ENCODE results near the gene MRPL58.

The MRPL58 gene

GRCh38 chr17:74998783-74999182, 13.7 kb upstream of the MRPL58 start:
- no peaks in the 10 kb centered on the region for H3K79me2 ChIP-seq (ENCODE audit: insufficient read depth, low read length)
- no peaks in the 10 kb centered on the region for H4K20me1 ChIP-seq (ENCODE audit: insufficient read depth, low read length, poor library complexity, severe bottlenecking)
- no peaks in the 10 kb centered on the region for H3F3A ChIP-seq (ENCODE audit: low read depth)
- H3K9ac ChIP-seq (ENCODE audit: low read depth, low read length, poor library complexity, severe bottlenecking): no peak overlapping the region
- no peaks in the 10 kb centered on the region for H3K36me3 ChIP-seq (ENCODE audit: insufficient read depth, low read length)
- no peak overlapping the region for H2AFZ ChIP-seq (ENCODE audit: low read length)
- no peaks in the 10 kb centered on the region for H3K4me1 ChIP-seq (ENCODE audit: insufficient read depth, low read length, poor library complexity, severe bottlenecking)
- no peak overlapping the region for H3K4me3 ChIP-seq (ENCODE audit: low read length, poor library complexity, severe bottlenecking)
- TF ChIP-seq EZH2phosphoT487 (IDR thresholded peaks at IDR 0.05; ENCODE audit: borderline replicate concordance): no peak
- TF ChIP-seq CTCF (conservative IDR thresholded peaks at IDR 0.05; ENCODE audit: low read length): no peak
- H3K9me2 ChIP-seq (replicated peaks; ENCODE audit: low read depth, low read length): no peaks in the 10 kb centered on the region
- no peaks in the 10 kb centered on the region for H3K27me3 ChIP-seq (ENCODE audit: insufficient read depth, low read length, poor library complexity, severe bottlenecking)
- no peaks in the 10 kb centered on the region for H3K9me3 ChIP-seq (ENCODE audit: insufficient read depth, low read depth, low read length)
- no peak overlapping the region for H3K4me2 ChIP-seq (ENCODE audit: low read depth, low read length, poor library complexity, severe bottlenecking)

- H3K9me3 ChIP-seq (ENCODE audit: insufficient read depth, low read depth, low read length): no peaks in the 10 kb centered on the region
- H3K4me2 ChIP-seq (ENCODE audit: low read depth, low read length, poor library complexity, severe bottlenecking): no peak overlapping the region
- no peak overlapping the region for H3K4me3 ChIP-seq (ENCODE audit: low read length, poor library complexity, severe bottlenecking)
- H3K27me3 ChIP-seq (ENCODE audit: insufficient read depth, low read length, poor library complexity, severe bottlenecking): no peaks in the 10 kb centered on the region
- no peaks in the 10 kb centered on the region for H4K20me1 ChIP-seq (ENCODE audit: insufficient read depth, low read length, poor library complexity, severe bottlenecking)
- TF ChIP-seq EZH2phosphoT487 (IDR thresholded peaks at IDR 0.05; ENCODE audit: borderline replicate concordance) (no peak), CTCF (conservative IDR thresholded peaks at IDR 0.05; ENCODE audit: low read length) (no peak)
- no peak overlapping the region for H3K9ac ChIP-seq (ENCODE audit: low read depth, low read length, poor library complexity, severe bottlenecking)
- no peaks in the 10 kb centered on the region for H3K9me2 ChIP-seq (replicated peaks; ENCODE audit: low read depth, low read length)
- no peak overlapping the region for H2AFZ ChIP-seq (ENCODE audit: low read length)
- no peaks in the 10 kb centered on the region for H3F3A ChIP-seq (ENCODE audit: low read depth)
- no peaks in the 10 kb centered on the region for H3K4me1 ChIP-seq (ENCODE audit: insufficient read depth, low read length, poor library complexity, severe bottlenecking)
- H3K79me2 ChIP-seq (ENCODE audit: insufficient read depth, low read length): no peaks in the 10 kb centered on the region
- H3K36me3 ChIP-seq (ENCODE audit: insufficient read depth, low read length): no peaks in the 10 kb centered on the region
Observed at GRCh38 chr17:74999523-74999922, 12.9 kb upstream of the MRPL58 start.

GRCh38 chr17:75001915-75002843, 10.3 kb upstream of the MRPL58 start:
- H3F3A ChIP-seq (ENCODE audit: low read depth): no peaks in the 10 kb centered on the region
- no peaks in the 10 kb centered on the region for H3K4me1 ChIP-seq (ENCODE audit: insufficient read depth, low read length, poor library complexity, severe bottlenecking)
- H4K20me1 ChIP-seq (ENCODE audit: insufficient read depth, low read length, poor library complexity, severe bottlenecking): no peaks in the 10 kb centered on the region
- no peaks in the 10 kb centered on the region for H3K36me3 ChIP-seq (ENCODE audit: insufficient read depth, low read length)
- H3K4me3 ChIP-seq (ENCODE audit: low read length, poor library complexity, severe bottlenecking): no peak overlapping the region
- H3K79me2 ChIP-seq (ENCODE audit: insufficient read depth, low read length): no peaks in the 10 kb centered on the region
- TF ChIP-seq EZH2phosphoT487 (IDR thresholded peaks at IDR 0.05; ENCODE audit: borderline replicate concordance) (no peak), CTCF (conservative IDR thresholded peaks at IDR 0.05; ENCODE audit: low read length) (no peak)
- no peak overlapping the region for H3K9ac ChIP-seq (ENCODE audit: low read depth, low read length, poor library complexity, severe bottlenecking)
- H3K4me2 ChIP-seq (ENCODE audit: low read depth, low read length, poor library complexity, severe bottlenecking): no peak overlapping the region
- H3K27me3 ChIP-seq (ENCODE audit: insufficient read depth, low read length, poor library complexity, severe bottlenecking): no peaks in the 10 kb centered on the region
- no peaks in the 10 kb centered on the region for H3K9me3 ChIP-seq (ENCODE audit: insufficient read depth, low read depth, low read length)
- H2AFZ ChIP-seq (ENCODE audit: low read length): no peak overlapping the region
- no peaks in the 10 kb centered on the region for H3K9me2 ChIP-seq (replicated peaks; ENCODE audit: low read depth, low read length)
